GM21381 (cell line): Measurements from ENCODE around the gene SELENOP.
"Not testable (repeated sequence)": the region's sequence is repeated elsewhere in the genome, so short reads cannot be mapped to it uniquely, and the experiment has no call there.

ENCODE experiments used
- ATAC-seq: cut with Tn5 transposase; IDR thresholded peaks from one replicate; pipeline ENCODE4 v1.9.1; 2021; ENCODE audit warnings: mild to moderate bottlenecking, moderate library complexity; ENCODE audit not compliant: unreplicated experiment

SELENOP gene, protein sequence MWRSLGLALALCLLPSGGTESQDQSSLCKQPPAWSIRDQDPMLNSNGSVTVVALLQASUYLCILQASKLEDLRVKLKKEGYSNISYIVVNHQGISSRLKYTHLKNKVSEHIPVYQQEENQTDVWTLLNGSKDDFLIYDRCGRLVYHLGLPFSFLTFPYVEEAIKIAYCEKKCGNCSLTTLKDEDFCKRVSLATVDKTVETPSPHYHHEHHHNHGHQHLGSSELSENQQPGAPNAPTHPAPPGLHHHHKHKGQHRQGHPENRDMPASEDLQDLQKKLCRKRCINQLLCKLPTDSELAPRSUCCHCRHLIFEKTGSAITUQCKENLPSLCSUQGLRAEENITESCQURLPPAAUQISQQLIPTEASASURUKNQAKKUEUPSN

DNA sequence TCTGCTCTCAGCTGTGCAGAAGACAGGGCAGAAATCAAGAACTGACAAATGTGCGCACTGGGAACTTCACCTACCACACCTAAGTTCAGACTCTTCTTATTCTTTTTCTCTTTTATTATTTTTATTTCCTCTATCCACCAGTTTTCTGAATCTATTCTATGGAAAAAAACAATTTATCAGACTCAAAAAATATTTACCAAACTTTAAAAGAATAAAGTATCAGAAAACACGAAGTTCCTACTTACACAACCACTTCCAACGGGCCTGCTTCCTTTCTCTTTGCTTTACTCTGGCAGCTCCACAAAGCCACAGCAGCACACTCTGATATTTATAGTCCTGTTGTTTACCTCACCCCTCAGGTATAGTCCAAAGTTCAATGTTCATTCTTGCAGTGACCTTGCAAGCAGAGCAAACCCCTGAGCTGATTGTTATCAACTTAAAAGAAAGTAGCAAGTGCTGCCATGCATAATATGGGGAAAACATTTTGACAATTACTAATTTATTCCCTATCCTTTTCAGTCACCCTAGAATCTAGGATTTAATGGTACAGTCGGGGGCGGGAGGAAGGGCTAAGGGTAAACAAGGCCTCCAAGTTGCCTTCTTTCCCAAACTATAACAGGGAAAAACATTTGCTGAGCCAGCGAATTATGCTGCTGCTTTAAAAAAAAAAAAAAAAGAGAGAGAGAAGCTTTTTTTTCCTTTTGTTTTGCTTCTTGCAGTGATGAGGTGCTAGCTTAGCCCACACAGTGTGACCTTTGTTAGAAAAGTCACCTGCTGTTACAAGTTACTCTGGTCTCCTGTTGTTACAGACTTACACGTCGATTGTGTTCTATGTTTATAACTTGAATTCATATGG is at the start of gene SELENOP:
TSS of gene SELENOP (minus strand) at position 302 of the 856 bp plus-strand sequence. CDS start 3,539 bp downstream, outside the sequence.
- ATAC-seq = no peak

DNA sequence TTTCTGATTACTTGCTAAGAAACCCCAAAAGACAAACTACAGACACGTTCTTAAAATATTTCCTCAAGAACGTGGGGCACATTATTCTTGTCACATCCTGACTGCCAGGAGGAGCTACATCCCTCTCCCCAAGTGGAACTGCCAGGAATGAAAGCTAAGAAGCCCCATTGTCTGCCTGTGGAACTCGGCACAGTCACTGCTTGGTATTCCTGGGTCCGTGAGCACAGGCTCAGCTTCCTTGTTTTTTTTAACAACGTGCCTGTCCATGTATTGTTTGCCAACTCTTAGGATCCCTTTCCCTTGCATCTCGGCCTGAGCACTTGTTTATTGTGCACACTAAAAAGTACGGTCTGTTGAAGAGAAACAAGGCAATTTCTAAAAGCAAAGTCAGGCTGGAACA is 47.0 kb upstream of the SELENOP start:
- no peak for ATAC-seq

DNA sequence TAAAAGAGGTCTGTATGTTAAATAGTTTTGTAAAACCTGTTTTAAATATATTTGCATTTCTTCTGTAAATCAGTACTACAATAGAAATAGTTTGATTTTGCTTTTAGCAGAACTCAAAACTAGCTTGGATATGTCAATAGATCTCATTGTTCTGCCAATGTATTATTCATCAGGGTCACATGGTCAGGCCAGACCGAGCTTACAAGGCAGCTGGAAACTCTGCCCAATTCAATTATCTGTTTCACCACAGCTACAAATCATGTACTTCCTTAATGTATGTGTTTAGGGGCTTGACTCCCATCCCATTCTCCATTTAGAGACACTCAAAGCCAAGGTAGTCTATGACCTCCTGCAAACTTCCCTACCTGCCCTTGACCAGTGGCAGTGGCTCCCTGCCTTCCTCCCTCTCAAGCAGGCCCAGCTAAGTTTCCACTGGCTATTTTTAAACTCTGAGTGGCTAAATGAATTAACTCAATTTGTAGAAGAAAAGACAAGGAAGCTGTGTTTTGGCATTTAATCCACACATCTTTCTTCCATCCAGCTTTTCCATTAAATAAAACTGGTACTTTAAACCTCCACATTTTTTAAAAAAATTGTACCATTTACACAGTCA is 46.4 kb upstream of the SELENOP start:
- ATAC-seq = no peak

DNA sequence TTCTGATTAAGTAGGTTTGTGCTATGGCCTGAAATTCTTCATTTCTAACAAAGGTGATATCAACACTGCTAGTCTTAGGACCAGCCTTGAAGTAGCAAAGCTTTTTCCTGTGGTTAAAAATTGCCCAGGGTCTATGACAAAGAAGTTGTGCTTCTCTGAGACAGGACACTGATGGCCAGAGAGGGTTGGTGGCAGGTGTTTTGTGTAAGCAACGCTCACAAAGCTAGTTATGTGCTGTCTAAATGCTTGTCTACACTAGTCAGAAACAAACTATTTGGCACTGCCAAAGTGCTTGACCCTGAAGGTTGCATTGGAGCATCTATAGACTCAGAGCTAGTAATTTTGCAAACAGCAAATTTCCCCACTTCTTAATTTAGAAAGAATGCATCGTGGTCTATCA is 44.1 kb upstream of the SELENOP start:
- no peak for ATAC-seq

DNA sequence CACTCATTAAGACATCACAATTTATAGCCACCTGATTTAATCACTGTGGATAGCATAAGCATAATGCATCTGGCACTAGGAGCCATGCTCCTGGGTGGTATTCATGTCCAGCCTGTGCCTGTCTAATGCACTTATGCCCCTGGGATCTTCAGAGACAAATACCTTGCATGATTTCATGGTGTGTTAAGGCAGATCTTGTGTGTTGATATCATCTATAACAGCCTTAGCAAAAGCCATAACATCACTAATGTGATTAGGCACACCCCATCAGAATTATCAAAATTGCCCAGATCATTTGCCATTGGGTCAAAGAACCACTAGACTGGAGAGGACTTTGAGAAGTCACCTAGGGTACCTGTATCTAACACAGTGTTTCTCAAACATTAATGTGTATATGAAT is 43.7 kb upstream of the SELENOP start:
- ATAC-seq = no peak

DNA sequence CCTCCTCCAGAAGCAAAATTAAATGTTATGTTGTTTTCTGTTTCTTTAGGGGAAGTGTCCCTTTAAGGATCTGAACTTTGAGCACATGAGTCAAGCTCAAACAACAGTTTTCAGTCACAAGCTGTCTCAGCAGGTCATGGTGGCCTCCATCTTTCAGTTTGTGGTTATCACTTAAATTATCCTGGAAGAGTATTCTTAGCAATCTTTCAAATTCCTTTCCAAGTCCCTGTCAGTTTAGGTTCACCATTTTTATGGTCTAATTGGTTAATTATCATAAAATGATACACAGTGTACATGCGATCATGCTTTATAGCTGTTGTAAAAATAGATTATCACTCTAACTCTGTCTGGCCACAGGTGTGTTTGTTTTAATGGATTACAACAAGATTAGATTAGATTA is 43.1 kb upstream of the SELENOP start:
- ATAC-seq = no peak

DNA sequence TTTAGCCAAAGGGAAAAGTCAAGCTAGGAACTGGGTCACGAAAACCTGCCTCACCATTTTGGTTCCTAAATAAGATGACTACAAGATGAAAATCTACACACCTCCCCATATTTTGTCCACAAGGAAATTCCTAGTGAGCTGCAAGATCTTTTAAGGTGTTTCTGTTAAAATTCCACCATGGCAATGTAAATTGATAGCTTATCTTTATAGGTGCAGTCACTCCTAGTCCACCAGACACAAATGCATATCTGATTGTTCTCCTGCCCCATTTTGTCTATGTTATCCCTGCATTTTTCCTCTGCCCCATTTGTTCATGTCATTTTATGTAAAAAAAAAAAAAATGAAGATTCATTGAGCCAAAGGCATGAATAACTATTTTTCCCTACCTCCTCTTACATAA is 41.1 kb upstream of the SELENOP start:
- ATAC-seq = no peak

DNA sequence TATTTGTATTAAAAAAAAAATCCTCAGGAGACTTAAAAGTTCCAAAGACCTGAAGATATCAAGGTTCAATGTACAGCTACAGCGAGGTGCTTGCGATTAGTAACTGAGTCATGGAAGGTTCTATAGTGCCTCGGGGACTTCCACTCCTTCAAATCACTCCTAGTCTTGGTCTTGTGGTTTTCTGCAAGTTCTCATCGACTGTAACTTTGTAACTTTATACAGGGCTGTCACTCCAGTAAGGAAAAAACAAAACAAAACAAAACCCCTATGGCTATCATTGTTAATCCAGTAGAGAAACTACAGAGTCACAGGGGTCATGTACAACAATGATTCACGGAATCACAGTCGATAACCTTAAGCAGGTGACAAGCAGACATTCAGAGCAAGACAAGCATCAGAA is 39.8 kb upstream of the SELENOP start:
- ATAC-seq = no peak

DNA sequence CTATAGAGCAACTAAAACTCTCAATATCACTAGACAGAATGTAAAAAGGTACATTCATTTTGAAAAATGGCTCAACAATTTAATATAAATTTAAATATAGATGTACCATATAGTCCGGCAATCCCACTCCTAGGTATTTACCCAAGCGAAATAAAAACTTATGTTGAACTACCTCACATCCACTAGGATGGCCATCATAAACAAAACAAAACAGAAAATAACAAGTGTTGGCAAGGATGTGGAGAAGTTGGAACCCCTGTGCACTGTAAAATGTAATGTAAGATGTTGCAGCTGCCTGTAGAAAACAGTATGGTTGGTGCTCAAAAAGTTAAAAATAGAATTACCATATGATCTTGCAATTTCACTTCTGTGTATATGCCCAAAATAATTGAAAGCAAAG is 36.9 kb upstream of the SELENOP start:
- ATAC-seq = no peak

DNA sequence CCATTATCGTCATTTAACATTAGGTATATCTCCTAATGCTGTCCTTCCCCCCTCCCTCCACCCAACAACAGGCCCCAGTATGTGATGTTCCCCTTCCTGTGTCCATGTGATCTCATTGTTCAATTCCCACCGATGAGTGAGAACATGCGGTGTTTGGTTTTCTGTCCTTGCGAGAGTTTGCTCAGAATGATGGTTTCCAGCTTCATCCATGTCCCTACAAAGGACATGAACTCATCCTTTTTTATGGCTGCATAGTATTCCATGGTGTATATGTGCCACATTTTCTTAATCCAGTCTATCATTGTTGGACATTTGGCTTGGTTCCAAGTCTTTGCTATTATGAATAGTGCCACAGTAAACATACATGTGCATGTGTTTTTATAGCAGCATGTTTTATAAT is 32.7 kb upstream of the SELENOP start:
- not testable (repeated sequence) for ATAC-seq

DNA sequence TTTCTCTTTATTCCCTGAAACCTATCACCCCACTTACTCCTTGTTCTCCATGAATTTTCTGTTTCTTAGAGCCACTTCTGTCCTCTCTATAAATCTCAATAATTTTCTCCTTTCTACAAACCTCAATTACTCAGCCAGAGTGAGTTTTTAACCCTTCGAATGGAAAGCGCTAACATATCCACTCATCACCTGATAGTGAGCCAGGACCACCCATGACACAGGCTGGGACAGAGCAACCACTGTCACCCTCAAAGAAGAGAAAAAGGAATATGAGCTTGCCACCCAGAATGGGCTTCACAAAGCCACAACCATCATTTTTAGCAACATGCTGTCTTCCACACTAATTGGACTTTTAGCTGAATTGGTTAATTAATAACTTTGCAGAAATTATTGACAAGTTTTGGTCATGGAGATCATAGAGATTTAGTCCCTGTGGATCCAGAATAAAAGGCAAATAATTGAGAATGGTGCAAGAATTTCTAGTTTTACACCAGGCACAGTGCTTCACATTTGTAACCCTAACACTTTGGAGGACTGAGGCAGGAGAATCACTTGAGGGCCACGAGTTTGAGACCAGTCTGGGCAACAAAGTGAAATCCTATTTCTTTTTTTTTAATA is 32.1 kb upstream of the SELENOP start:
- no peak for ATAC-seq

DNA sequence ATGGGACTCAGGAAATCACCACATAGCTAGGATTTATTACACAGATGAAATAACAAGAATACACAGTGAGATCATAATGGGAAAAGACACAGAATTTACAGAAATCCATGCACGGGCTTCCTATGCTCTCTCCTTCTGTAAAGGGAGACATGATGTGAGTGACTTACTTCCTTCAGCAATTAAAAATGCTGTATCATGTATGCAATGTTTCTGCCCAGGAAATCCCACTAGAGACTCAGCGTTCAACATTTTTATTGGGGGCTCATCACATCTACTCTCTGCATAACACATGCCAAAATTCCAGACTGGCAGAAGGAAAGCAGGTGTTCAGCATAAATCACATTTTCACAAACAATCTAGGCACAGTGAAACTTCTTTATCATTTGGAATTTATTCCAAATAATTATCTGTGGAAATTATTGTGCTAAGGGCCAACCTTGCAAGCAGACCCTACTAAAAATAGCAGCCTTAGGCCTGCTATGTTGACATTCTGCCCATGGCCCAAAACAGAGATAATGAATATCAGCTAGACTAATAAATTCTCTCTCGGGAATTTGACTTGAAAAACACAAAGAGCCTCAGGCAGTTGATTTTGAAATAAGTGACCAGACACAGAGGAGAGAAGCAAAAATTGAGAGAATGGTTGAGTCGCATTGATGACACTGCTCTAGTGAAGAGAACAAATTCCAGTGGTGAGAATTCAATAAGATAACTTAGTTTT is 31.4 kb upstream of the SELENOP start:
- ATAC-seq = no peak

DNA sequence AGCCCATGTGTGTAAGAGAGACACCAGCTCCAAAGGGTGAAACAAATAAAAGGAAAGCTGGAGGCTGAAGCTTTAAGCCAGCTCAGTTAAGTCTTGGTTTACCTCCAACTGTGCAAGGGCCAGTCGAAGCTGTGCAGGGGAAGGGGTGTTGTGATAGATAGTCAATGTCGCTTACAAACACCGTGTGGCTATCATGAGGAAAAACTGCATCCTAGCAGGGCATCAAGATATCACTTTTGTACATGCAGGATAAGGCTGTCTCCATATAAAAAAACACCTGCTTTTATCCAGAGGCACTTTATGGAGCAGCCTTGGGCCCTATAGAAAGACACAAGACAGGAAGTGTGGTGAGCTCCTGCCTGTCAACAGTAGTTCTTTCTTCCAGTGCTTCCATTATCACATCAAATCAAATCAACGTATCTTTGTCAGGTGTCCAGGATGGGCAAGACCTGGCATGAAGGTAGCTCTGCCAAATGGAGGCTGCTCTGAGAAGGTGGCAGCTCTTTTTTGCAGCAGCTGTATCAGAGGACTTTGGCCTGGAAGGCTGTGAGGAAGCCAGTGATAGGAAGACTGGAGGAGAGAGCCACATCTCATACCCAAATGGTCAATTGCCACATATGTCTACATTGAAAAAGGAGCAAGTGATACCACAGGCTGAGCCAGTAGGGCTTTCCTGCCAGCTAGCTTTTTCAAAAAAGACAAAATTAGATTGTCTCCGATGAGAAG is 29.3 kb upstream of the SELENOP start:
- no peak for ATAC-seq

DNA sequence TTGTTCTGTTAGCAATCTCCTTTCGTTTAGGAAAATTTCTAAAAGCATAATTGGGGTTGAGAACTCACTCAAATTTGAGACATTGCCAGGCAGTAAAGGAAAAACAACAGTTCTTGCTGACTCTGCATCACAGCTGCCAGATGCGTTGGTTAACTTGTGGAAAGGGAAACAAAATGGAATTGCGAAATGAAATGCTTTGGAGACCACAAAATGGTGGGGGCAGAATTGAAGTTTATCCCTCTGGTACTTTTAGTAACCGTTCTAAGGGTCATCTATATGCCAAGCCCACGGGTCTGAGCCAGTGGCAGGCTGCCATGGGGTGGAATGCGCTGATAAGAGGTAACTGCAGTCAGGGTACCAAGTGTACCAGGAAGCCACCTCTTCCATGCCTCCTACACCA is 28.6 kb upstream of the SELENOP start:
- ATAC-seq = no peak

DNA sequence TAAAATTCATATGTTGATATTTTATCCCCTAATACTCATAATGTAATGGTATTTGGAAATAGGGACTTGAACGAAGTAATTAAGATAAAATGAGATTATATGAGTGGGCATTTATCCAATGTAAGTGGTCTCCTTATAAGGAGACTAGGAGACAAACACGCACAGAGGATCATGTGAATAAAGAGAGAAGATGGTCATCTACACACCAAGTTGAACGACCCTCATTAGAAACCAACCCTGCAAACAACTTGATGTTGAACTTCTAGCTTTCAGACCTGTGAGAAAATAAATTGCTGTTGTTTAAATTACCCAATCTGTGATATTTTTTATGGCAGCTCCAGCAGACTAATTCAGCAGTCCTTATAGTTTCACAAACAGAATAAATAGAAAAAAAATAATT is 27.5 kb upstream of the SELENOP start:
- no peak for ATAC-seq

DNA sequence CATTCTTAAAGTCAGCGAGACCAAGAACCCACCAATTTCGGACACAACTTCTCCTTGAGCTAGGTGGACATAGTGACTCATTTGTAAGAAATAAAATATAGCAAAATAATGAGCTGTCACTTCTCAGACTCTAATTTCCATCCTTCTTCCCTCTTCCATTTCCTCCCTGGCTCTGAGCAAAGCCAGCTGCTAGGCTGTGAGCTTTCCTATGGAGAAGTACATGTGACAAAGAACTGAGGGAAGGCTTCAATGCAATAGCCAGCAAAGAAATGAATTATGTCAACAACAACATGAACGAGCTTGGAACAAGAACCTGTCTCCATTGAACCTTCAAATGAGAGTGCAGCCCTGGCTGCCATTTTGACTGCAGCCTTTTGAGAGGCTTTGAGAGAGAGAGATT is 25.9 kb upstream of the SELENOP start:
- no peak for ATAC-seq

DNA sequence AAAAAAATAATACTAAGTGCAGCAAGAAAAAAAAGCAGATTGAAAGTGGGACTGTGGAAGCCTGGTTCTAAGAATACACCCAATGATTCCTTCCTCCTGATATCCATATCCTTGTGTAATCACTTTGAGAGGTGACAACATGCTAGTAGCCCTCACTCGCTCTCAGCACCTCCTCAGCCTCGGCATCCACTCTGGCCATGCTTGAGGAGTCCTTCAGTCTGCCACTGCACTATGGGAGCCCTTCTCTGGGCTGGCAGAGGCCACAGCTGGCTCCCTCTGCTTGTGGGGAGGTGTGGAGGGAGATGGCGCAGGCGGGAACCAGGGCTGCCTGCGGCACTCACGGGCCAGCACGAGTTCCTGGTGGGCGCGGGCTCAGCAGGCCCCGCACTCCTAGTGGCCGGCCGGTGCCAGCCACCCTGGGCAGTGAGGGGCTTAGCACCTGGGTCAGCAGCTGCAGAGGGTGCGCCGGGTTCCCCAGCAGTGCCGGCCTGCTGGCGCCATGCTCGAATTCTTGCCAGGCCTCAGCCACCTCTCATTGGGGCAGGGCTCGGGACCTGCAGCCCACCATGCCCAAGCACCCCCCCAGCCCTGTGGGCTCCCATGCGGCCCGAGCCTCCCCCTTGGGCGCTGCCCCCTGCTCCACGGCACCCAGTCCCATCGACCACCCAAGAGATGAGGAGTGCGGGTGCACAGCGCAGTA is 24.5 kb upstream of the SELENOP start:
- no peak for ATAC-seq

DNA sequence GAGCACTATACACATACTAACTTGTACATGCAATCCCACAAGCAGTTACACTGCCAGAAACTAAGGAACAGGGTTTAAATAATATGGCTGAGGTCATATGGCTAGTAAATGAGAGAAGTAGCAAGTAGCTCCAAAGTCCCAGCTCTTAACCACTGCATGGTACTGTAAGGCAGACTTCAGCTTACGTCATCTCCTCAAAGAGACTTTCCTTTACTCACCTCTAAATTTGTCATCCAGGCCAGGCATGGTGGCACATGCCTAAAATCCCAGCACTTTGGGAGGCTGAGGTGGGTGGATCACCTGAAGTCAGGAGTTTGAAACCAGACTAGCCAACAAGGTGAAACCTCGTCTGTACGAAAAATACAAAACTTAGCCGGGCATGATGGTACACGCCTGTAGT is 20.4 kb upstream of the SELENOP start:
- ATAC-seq = no peak

DNA sequence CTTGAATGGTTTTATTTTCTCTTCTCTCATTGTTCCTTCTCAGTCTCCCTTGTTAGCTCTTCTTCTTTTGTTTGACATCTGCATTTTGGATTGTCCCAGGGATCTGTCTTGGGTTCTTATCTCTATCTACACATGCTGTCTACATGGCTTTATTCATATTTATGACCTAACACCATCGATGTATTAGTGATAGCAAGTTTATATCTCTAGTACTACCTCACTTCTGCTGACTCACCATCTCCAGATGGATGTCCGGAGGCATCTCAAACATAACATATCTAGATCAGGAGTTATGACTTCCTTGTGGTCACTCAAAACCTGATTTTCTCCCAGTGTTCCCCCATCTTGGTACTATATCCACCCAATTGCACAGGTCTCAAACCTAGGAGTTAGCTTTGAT is 19.2 kb upstream of the SELENOP start:
- no peak for ATAC-seq
